Coronary artery (tissue), 2 donors: ENCODE results near the gene MS4A8.

Source experiments
- DNase-seq: peaks from one replicate; pipeline ENCODE4 v3.0.0-alpha.2; 2017; ENCODE audit warnings: low spot score
- H3K27ac ChIP-seq, 2 donors: fragments of 200-600 bp; sonication (generic); one replicate each; pipeline ENCODE4 v1.5.1; 2016 to 2019
- H3K4me3 ChIP-seq: fragments of 200-600 bp; sonication (generic); 2 replicates; pipeline ENCODE4 v1.5.1; 2016; ENCODE audit warnings: mild to moderate bottlenecking, moderate library complexity
- CTCF ChIP-seq: fragments of 200-600 bp; sonication (generic); IDR thresholded peaks from one replicate; pipeline ENCODE4 v1.5.1; 2019; ENCODE audit warnings: antibody characterized with exemption

MS4A8 gene

GRCh38 chr11:60763692-60764369 is 64.4 kb downstream of the MS4A8 start:
- no peak overlapping the region for H3K4me3 ChIP-seq
- no peak overlapping the region for H3K27ac ChIP-seq
- TF ChIP-seq CTCF = no peak
- peak; percentile 35 for DNase-seq

- Histone ChIP-seq H3K4me3 (no peak overlapping the region), H3K27ac (no peak overlapping the region)
- DNase-seq = no peak
- no peak for TF ChIP-seq CTCF
These were observed 65.5 kb downstream of the MS4A8 start for GRCh38 chr11:60764879-60765278.

GRCh38 chr11:60765355-60765754 is 65.9 kb downstream of the MS4A8 start:
- Histone ChIP-seq H3K4me3 (no peak overlapping the region), H3K27ac (no peak overlapping the region)
- TF ChIP-seq CTCF = no peak
- DNase-seq = peak; percentile 24
